ENCODE results near the gene SMYD3.
"Not testable (repeated sequence)": the region's sequence is repeated elsewhere in the genome, so short reads cannot be mapped to it uniquely, and the experiment has no call there.

Gene SMYD3

DNA sequence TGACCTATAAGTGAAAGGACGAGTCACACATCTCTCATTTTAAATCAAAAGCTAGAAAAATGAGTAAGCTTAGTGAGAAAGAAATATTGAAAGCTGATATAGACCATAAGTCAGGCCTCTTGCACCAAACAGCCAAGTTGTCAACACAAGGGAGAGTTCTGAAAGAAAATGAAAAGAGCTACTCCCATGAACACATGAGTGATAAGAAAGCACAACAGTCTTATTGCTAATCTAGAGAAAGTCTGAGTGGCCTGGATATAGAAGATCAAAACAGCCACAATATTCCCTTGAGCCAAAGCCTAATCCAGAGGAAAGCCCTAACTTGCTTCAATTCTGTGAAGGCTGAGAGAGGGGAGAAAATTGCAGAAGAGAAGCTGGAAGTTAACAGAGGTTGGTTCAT, 175.0 kb downstream of the SMYD3 start:
- no peak for DNase-seq
- TF ChIP-seq, protein P1, sequence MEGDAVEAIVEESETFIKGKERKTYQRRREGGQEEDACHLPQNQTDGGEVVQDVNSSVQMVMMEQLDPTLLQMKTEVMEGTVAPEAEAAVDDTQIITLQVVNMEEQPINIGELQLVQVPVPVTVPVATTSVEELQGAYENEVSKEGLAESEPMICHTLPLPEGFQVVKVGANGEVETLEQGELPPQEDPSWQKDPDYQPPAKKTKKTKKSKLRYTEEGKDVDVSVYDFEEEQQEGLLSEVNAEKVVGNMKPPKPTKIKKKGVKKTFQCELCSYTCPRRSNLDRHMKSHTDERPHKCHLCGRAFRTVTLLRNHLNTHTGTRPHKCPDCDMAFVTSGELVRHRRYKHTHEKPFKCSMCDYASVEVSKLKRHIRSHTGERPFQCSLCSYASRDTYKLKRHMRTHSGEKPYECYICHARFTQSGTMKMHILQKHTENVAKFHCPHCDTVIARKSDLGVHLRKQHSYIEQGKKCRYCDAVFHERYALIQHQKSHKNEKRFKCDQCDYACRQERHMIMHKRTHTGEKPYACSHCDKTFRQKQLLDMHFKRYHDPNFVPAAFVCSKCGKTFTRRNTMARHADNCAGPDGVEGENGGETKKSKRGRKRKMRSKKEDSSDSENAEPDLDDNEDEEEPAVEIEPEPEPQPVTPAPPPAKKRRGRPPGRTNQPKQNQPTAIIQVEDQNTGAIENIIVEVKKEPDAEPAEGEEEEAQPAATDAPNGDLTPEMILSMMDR (IDR thresholded peaks at IDR 0.05; ENCODE audit: low read depth, low read length, missing control alignments), result no peak
- Histone ChIP-seq H3K36me3 (replicated peaks) (no peaks in the 10 kb centered on the region), H3K4me3 (ENCODE audit: low read depth, low read length) (no peak overlapping the region), H3K27ac (no peak overlapping the region), H3K27me3 (replicated peaks) (no peaks in the 10 kb centered on the region)
- in situ Hi-C loops (cut with HindIII; ENCODE audit: low pct_ligation_motif_present, low sequenced_read_pairs), result no loop called here

DNA sequence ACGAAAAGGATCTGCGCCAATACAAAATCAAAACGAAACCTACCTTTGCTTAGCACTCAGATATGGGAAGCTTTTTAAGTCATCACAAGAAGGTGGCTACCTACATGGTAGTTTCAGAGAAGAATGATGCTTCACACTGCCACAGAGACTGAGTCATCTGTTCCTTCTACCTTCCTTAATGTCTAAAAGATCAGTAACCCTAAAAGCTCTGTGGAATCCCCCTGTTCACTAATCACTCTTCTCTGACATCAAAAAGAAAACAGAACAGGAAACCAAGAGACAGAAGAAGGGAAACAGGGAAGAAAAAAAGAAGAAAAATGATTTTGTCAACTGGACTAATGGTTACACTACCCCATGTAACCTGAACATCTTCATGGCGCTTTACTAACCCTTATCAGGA, 177.2 kb downstream of the SMYD3 start:
- H3K36me3 ChIP-seq (replicated peaks), result no peaks in the 10 kb centered on the region
- in situ Hi-C loops (cut with HindIII; ENCODE audit: low pct_ligation_motif_present, low sequenced_read_pairs), result no loop called here
- no peak overlapping the region for H3K27ac ChIP-seq
- DNase-seq, result no peak
- no peaks in the 10 kb centered on the region for H3K27me3 ChIP-seq (replicated peaks)
- H3K4me3 ChIP-seq (ENCODE audit: low read depth, low read length), result no peak overlapping the region
- TF ChIP-seq, protein P1 (IDR thresholded peaks at IDR 0.05; ENCODE audit: low read depth, low read length, missing control alignments), result no peak

DNA sequence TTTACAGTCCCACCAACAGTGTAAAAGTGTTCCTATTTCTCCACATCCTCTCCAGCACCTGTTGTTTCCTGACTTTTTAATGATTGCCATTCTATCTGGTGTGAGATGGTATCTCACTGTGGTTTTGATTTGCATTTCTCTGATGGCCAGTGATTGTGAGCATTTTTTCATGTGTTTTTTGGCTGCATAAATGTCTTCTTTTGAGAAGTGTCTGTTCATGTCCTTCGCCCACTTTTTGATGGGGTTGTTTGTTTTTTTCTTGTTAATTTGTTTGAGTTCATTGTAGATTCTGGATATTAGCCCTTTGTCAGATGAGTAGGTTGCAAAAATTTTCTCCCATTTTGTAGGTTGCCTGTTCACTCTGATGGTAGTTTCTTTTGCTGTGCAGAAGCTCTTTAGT, 177.8 kb downstream of the SMYD3 start:
- H3K36me3 ChIP-seq (replicated peaks); H3K4me3 ChIP-seq (ENCODE audit: low read depth, low read length); H3K27me3 ChIP-seq (replicated peaks); DNase-seq; in situ Hi-C loops (cut with HindIII; ENCODE audit: low pct_ligation_motif_present, low sequenced_read_pairs); H3K27ac ChIP-seq: not testable (repeated sequence)

DNA sequence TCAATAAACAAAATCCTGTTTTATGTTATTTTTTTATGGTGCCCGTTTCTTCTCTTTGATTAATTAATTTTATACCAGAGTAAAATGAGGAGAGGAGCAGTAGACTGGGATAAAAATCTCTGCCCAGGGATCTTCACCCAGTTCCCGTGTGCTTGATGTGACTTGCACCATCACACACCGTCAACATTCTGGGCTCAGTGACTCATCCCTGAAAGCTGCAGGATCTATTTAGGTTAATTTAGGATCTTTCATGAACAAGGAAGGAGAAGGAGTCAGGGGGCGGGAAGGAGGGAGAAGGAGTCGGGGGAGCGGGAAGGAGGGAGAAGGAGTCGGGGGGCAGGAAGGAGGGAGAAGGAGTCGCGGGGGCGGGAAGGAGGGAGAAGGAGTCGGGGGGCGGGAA, 182.4 kb downstream of the SMYD3 start:
- in situ Hi-C loops (cut with HindIII; ENCODE audit: low pct_ligation_motif_present, low sequenced_read_pairs), result no loop called here
- H3K27ac ChIP-seq, result no peak overlapping the region
- peak; percentile 23 for DNase-seq
- H3K36me3 ChIP-seq (replicated peaks), result no peaks in the 10 kb centered on the region
- no peak overlapping the region for H3K4me3 ChIP-seq (ENCODE audit: low read depth, low read length)
- TF ChIP-seq, protein P1 (IDR thresholded peaks at IDR 0.05; ENCODE audit: low read depth, low read length, missing control alignments), result no peak
- H3K27me3 ChIP-seq (replicated peaks), result no peaks in the 10 kb centered on the region

DNA sequence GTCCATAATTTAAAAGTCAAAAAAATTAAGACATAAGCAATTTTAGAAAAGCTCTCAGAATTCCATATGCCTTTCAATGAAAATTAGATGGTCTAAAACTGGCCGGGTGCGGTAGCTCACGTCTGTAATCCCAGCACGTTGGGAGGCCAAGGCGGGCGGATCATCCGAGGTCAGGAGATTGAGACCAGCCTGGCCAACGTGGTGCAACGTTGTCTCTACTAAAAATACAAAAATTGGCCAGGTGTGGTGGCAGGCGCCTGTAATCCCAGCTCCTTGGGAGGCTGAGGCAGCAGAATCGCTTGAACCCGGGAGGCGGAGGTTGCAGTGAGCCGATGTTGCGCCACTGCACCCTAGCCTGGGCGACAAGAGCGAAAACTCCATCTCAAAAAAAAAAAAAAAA, 183.0 kb downstream of the SMYD3 start:
- in situ Hi-C loops (cut with HindIII; ENCODE audit: low pct_ligation_motif_present, low sequenced_read_pairs); H3K27me3 ChIP-seq (replicated peaks); H3K36me3 ChIP-seq (replicated peaks); DNase-seq; H3K4me3 ChIP-seq (ENCODE audit: low read depth, low read length); H3K27ac ChIP-seq: not testable (repeated sequence)

DNA sequence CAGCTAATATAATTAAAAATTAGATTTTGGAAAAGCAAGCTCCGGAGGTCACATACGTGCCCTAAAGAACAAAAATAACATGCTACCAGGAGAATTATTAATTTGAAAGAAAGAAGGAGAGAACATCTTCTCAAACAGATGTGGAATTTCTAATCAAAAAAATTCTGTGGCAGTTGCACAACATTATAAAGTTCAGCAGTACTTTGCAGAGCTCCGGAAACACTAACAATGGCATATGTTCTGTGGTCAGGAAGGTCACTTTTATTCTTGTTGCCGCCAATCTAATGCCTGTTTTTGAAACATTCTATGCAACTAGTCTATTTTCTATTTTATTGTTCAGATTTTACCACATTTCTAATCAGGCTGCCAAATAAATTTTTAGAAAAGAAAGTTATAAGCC, 186.8 kb downstream of the SMYD3 start:
- Histone ChIP-seq H3K27ac (no peak overlapping the region), H3K4me3 (ENCODE audit: low read depth, low read length) (no peak overlapping the region), H3K36me3 (replicated peaks) (no peaks in the 10 kb centered on the region), H3K27me3 (replicated peaks) (no peaks in the 10 kb centered on the region)
- TF ChIP-seq, protein P1 (IDR thresholded peaks at IDR 0.05; ENCODE audit: low read depth, low read length, missing control alignments), result no peak
- DNase-seq, result no peak
- in situ Hi-C loops (cut with HindIII; ENCODE audit: low pct_ligation_motif_present, low sequenced_read_pairs), result no loop called here

DNA sequence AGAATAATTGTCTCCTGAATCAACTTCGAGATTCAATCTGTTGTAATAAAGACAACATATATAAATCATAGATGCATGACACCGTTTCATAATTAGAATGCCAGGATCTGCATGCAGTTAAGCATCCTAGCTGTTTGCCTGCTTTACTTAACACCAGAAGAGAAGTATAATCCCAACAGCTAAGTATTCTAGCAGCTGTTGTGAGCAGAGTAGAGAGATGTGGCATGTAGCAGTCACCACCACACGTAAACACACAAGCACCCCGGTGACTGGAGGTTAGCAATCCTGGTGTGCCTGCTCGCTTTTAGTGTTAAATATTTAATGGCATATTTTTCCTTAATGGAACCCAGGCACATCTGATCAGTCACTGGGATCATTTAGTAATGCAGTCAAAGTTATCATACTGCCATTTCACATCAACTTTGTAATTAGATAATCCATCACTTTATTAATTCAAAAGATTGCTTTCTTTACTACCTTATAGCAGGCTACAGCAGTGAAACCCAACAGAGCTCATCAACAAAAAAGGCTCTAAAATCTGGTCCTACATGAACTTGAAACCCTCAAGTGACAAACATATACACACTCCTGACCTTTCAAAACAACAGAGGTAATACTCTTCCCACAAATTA, 187.9 kb downstream of the SMYD3 start:
- Histone ChIP-seq H3K27ac (no peak overlapping the region), H3K27me3 (replicated peaks) (no peaks in the 10 kb centered on the region), H3K36me3 (replicated peaks) (no peaks in the 10 kb centered on the region), H3K4me3 (ENCODE audit: low read depth, low read length) (no peak overlapping the region)
- TF ChIP-seq, protein P1 (IDR thresholded peaks at IDR 0.05; ENCODE audit: low read depth, low read length, missing control alignments), result no peak
- no peak for DNase-seq
- in situ Hi-C loops (cut with HindIII; ENCODE audit: low pct_ligation_motif_present, low sequenced_read_pairs), result no loop called here
